Endodermal cell (in vitro differentiated cells): Measurements from ENCODE around the gene TRAP1. TPM values are rescaled to one million over a fixed set of nuclear protein-coding genes. Genes with fewer than 3 reads are reported as not detected.

Experiments used
- DNase-seq: peaks from one replicate; pipeline ENCODE4 v3.0.0-alpha.2; 2017
- H3K27ac ChIP-seq: 2 replicates; pipeline ENCODE4 v1.5.1; 2013; ENCODE audit warnings: mild to moderate bottlenecking, low read depth, low read length, moderate library complexity
- H3K27me3 ChIP-seq: 2 replicates; pipeline ENCODE4 v1.6.1; 2013; ENCODE audit warnings: mild to moderate bottlenecking, low read length, moderate library complexity; ENCODE audit not compliant: insufficient read depth, control insufficient read depth, poor library complexity, severe bottlenecking
- H3K36me3 ChIP-seq: 2 replicates; pipeline ENCODE4 v1.7.0; 2013; ENCODE audit warnings: mild to moderate bottlenecking, low read length, moderate library complexity; ENCODE audit not compliant: control insufficient read depth, insufficient read depth
- H3K4me1 ChIP-seq: one replicate; pipeline ENCODE4 v1.7.0; 2013; ENCODE audit warnings: low read length; ENCODE audit not compliant: control insufficient read depth, insufficient read depth
- H3K4me3 ChIP-seq: 2 replicates; pipeline ENCODE4 v1.5.1; 2013; ENCODE audit warnings: mild to moderate bottlenecking, low read length, moderate library complexity
- H3K9ac ChIP-seq: 2 replicates; pipeline ENCODE4 v1.6.1; 2013; ENCODE audit warnings: mild to moderate bottlenecking, low read length, moderate library complexity; ENCODE audit not compliant: poor library complexity, severe bottlenecking; ENCODE audit errors: extremely low read depth
- H3K9me3 ChIP-seq: 2 replicates; pipeline ENCODE4 v1.6.1; 2013; ENCODE audit warnings: mild to moderate bottlenecking, low read length, moderate library complexity; ENCODE audit not compliant: control insufficient read depth
- H3K27ac Mint-ChIP-seq: 2 replicates; pipeline ENCODE4 v1.8.0; 2020; ENCODE audit warnings: mixed read lengths
- H3K27me3 Mint-ChIP-seq: 2 replicates; pipeline ENCODE4 v1.8.0; 2021; ENCODE audit warnings: mild to moderate bottlenecking, mixed read lengths; ENCODE audit not compliant: insufficient read depth
- H3K36me3 Mint-ChIP-seq: 2 replicates; pipeline ENCODE4 v1.8.0; 2020; ENCODE audit warnings: low read depth, mixed read lengths
- H3K4me1 Mint-ChIP-seq: 2 replicates; pipeline ENCODE4 v1.8.0; 2020; ENCODE audit warnings: mixed read lengths
- H3K4me3 Mint-ChIP-seq: 2 replicates; pipeline ENCODE4 v1.8.0; 2020; ENCODE audit warnings: mild to moderate bottlenecking, moderate library complexity, mixed read lengths
- H3K9me3 Mint-ChIP-seq: 2 replicates; pipeline ENCODE4 v1.8.0; 2020; ENCODE audit warnings: mild to moderate bottlenecking, mixed read lengths
- WGBS, 2 experiments: methylation state at CpG; one replicate each; pipeline versions ENCODE4 v1.1.5 to v1.1.7; 2013; ENCODE audit warnings: missing lambda C conversion rate in 2 of 2, mixed read lengths in 1 of 2; ENCODE audit not compliant: insufficient coverage in 1 of 2, insufficient read length in 1 of 2; 5-methylcytosine and 5-hydroxymethylcytosine counted together
- total RNA-seq, 2 donors: library from RNA; stranded (reverse); fragmentation: NEBNext Ultra II Directional in 1 of 2; extraction: Animal tissue kit (Norgen Biotek cat#: 25700) in 1 of 2; gene quantifications; 2 replicates in 1 of 2; 3 replicates in 1 of 2; pipeline ENCODE4 v1.2.1, GENCODE V29; 2021
- TF ChIP-seq, protein P1 (sequence below): fragments of 200-600 bp; sonication (generic); conservative IDR thresholded peaks from 2 replicates; pipeline ENCODE4 v1.5.0; 2021; ENCODE audit warnings: antibody characterized with exemption, mild to moderate bottlenecking

TRAP1 gene
- total RNA-seq, 2 donors from 2014 or later = 144 to 156 TPM

GRCh38 chr16:3608069-3608468 lies 109.3 kb downstream of the TRAP1 start:
- peaks cover 27% of the 10 kb centered on the region for H3K36me3 ChIP-seq
- H3K36me3 Mint-ChIP-seq = peaks cover 28% of the 10 kb centered on the region
- no peak overlapping the region for H3K27ac Mint-ChIP-seq
- no peak overlapping the region for H3K4me3 ChIP-seq
- H3K9me3 ChIP-seq = no peaks in the 10 kb centered on the region
- H3K9me3 Mint-ChIP-seq = no peaks in the 10 kb centered on the region
- no peak overlapping the region for H3K4me3 Mint-ChIP-seq
- H3K4me1 ChIP-seq = no peaks in the 10 kb centered on the region
- TF ChIP-seq, protein P1, sequence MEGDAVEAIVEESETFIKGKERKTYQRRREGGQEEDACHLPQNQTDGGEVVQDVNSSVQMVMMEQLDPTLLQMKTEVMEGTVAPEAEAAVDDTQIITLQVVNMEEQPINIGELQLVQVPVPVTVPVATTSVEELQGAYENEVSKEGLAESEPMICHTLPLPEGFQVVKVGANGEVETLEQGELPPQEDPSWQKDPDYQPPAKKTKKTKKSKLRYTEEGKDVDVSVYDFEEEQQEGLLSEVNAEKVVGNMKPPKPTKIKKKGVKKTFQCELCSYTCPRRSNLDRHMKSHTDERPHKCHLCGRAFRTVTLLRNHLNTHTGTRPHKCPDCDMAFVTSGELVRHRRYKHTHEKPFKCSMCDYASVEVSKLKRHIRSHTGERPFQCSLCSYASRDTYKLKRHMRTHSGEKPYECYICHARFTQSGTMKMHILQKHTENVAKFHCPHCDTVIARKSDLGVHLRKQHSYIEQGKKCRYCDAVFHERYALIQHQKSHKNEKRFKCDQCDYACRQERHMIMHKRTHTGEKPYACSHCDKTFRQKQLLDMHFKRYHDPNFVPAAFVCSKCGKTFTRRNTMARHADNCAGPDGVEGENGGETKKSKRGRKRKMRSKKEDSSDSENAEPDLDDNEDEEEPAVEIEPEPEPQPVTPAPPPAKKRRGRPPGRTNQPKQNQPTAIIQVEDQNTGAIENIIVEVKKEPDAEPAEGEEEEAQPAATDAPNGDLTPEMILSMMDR = no peak
- no peaks in the 10 kb centered on the region for H3K27me3 ChIP-seq
- DNase-seq = no peak
- no peak overlapping the region for H3K9ac ChIP-seq
- H3K27me3 Mint-ChIP-seq = no peaks in the 10 kb centered on the region
- H3K27ac ChIP-seq = no peak overlapping the region
- peaks cover 15% of the 10 kb centered on the region for H3K4me1 Mint-ChIP-seq
- WGBS, 2 experiments = 92 to 97% methylated on average over 3 to 5 of the region's 5 CpGs

Other genes starting within 250 kb of the TRAP1 start
- not detected for gene C16orf90, start 222.0 kb downstream of the TRAP1 start, total RNA-seq
- gene CLUAP1, start 216.5 kb downstream of the TRAP1 start, total RNA-seq = 10 to 100 TPM; 27.4 to 36.8 TPM
- gene NLRC3, start 140.1 kb downstream of the TRAP1 start, total RNA-seq = under 1 TPM; 0.11 to 0.18 TPM
- 10 to 100 TPM; 11.0 to 15.9 TPM for gene SLX4, start 105.9 kb downstream of the TRAP1 start, total RNA-seq
- 10 to 100 TPM; 31.2 to 32.2 TPM for gene DNASE1, start 62.8 kb downstream of the TRAP1 start, total RNA-seq
- 100 to 1,000 TPM in 1 of 2 donors, 10 to 100 TPM in 1; 71.1 to 103 TPM for gene CREBBP, start 163.2 kb upstream of the TRAP1 start, total RNA-seq